ENCODE data around the gene HELZ. TPM values are rescaled to one million over a fixed set of nuclear protein-coding genes. Genes with fewer than 3 reads are reported as not detected.

The HELZ gene
- total and polyA plus RNA-seq, 2 experiments from 2014 or later: 27.6 to 31.7 TPM

DNA sequence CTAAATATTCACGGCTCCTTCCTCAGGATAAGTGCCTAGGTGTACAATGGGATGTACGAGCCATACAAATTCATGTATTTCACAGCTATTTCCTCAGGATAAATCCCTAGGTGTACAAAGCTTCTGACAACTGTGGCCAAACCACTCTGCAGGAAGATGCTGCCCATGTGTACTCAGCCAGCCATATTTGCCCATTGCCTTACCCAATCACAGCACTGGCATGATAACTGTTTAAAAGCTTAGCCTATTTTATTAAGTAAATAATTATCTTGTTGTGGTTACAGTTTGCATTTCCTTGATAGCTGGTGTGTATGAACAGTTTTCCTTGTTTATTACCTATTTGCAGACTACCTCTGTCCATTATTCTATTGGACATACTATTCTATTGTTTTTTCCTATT lies 165.5 kb downstream of the HELZ start:
- peaks cover 11% of the 10 kb centered on the region for H3K36me3 ChIP-seq
- TF ChIP-seq, protein P1, sequence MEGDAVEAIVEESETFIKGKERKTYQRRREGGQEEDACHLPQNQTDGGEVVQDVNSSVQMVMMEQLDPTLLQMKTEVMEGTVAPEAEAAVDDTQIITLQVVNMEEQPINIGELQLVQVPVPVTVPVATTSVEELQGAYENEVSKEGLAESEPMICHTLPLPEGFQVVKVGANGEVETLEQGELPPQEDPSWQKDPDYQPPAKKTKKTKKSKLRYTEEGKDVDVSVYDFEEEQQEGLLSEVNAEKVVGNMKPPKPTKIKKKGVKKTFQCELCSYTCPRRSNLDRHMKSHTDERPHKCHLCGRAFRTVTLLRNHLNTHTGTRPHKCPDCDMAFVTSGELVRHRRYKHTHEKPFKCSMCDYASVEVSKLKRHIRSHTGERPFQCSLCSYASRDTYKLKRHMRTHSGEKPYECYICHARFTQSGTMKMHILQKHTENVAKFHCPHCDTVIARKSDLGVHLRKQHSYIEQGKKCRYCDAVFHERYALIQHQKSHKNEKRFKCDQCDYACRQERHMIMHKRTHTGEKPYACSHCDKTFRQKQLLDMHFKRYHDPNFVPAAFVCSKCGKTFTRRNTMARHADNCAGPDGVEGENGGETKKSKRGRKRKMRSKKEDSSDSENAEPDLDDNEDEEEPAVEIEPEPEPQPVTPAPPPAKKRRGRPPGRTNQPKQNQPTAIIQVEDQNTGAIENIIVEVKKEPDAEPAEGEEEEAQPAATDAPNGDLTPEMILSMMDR (IDR thresholded peaks at IDR 0.05; ENCODE audit: low read depth, low read length): no peak
- no peaks in the 10 kb centered on the region for H3K27me3 ChIP-seq
- H3K27ac ChIP-seq: no peak overlapping the region
- H3K4me1 ChIP-seq (ENCODE audit: low read depth): no peaks in the 10 kb centered on the region
- H3K4me3 ChIP-seq: no peak overlapping the region
- DNase-seq (ENCODE audit: low read depth in 1 of 2, low spot score in 1 of 2): no peak
- H3K9me3 ChIP-seq (ENCODE audit: low read depth): no peaks in the 10 kb centered on the region

DNA sequence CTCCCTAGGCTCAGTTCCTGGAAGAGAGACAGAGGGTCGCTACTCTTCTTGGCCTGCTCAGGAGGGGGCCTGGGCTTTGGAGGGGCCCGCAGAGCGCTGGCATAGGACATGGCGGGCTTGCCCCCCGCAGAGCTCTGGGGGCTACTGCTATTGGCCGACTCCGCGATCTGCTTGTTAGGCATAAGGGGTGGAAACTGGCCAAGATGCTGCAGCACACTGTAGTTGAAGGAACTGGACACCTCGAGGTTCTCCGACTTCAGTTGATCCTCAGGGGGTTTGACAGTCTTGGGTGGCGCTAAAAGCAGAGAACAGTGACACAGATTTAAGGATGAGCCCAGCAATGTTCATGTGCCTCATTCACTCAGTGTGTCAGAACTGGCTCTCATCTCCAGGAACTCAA lies 166.7 kb downstream of the HELZ start:
- no peak for DNase-seq (ENCODE audit: low read depth in 1 of 2, low spot score in 1 of 2)
- no peak overlapping the region for H3K4me3 ChIP-seq
- TF ChIP-seq, protein P1 (IDR thresholded peaks at IDR 0.05; ENCODE audit: low read depth, low read length): no peak
- H3K27me3 ChIP-seq: no peaks in the 10 kb centered on the region
- H3K36me3 ChIP-seq: peaks cover 10% of the 10 kb centered on the region
- H3K4me1 ChIP-seq (ENCODE audit: low read depth): no peaks in the 10 kb centered on the region
- no peaks in the 10 kb centered on the region for H3K9me3 ChIP-seq (ENCODE audit: low read depth)
- H3K27ac ChIP-seq: no peak overlapping the region

GRCh38 chr17:67076290-67076689 lies 168.7 kb downstream of the HELZ start:
- TF ChIP-seq, protein P1 (IDR thresholded peaks at IDR 0.05; ENCODE audit: low read depth, low read length): no peak
- H3K9me3 ChIP-seq (ENCODE audit: low read depth): no peaks in the 10 kb centered on the region
- H3K4me3 ChIP-seq: no peak overlapping the region
- no peak for DNase-seq (ENCODE audit: low read depth in 1 of 2, low spot score in 1 of 2)
- no peaks in the 10 kb centered on the region for H3K4me1 ChIP-seq (ENCODE audit: low read depth)
- no peaks in the 10 kb centered on the region for H3K27me3 ChIP-seq
- peaks cover 7% of the 10 kb centered on the region for H3K36me3 ChIP-seq
- H3K27ac ChIP-seq: no peak overlapping the region

DNA sequence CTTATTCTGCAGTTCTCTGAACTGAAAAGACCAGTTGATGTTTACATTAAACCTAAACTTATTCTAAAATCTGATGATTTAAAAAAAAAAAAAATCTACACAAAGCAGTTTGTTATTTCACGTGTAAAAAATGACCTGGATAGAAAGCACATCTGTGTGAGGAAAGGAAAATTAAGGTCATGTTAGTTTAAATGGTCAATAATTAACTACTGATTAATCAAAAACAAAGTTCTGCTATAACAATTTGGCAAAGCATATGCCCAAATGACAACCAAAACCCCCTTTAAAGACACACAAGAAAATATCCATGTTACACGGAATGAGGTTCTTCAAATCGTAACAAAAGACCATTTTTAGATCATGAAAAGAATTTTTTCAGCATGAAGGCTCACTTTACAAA lies 170.2 kb downstream of the HELZ start:
- Histone ChIP-seq H3K27me3 (no peaks in the 10 kb centered on the region), H3K4me3 (no peak overlapping the region), H3K9me3 (ENCODE audit: low read depth) (no peaks in the 10 kb centered on the region), H3K4me1 (ENCODE audit: low read depth) (no peaks in the 10 kb centered on the region), H3K36me3 (peaks cover 7% of the 10 kb centered on the region), H3K27ac (no peak overlapping the region)
- DNase-seq (ENCODE audit: low read depth in 1 of 2, low spot score in 1 of 2): no peak
- TF ChIP-seq, protein P1 (IDR thresholded peaks at IDR 0.05; ENCODE audit: low read depth, low read length): no peak

DNA sequence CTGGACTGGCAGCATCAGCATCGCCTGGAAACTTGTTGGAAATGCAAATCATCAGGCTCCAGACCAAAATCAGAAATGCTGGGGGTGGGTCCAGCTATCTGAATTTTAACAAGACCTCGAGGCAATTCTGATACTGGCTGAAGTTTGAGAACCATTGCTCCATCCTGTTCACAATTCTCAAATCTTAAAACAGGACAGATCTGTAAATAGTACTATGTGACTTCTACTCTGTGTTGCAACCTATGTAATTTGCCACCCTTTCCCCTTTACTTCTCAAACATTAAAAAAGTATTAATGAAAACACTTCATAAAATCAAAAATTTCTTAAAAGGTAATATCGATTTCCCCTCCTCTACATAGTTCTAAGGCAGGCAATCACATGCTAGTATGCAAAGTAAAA lies 172.1 kb downstream of the HELZ start:
- Histone ChIP-seq H3K9me3 (ENCODE audit: low read depth) (no peaks in the 10 kb centered on the region), H3K36me3 (peaks cover 7% of the 10 kb centered on the region), H3K27me3 (no peaks in the 10 kb centered on the region), H3K27ac (no peak overlapping the region), H3K4me1 (ENCODE audit: low read depth) (peaks cover 4% of the 10 kb centered on the region), H3K4me3 (no peak overlapping the region)
- TF ChIP-seq, protein P1 (IDR thresholded peaks at IDR 0.05; ENCODE audit: low read depth, low read length): no peak
- no peak for DNase-seq (ENCODE audit: low read depth in 1 of 2, low spot score in 1 of 2)

GRCh38 chr17:67071595-67071994 lies 173.4 kb downstream of the HELZ start:
- no peak overlapping the region for H3K4me3 ChIP-seq
- TF ChIP-seq, protein P1 (IDR thresholded peaks at IDR 0.05; ENCODE audit: low read depth, low read length): no peak
- DNase-seq (ENCODE audit: low read depth in 1 of 2, low spot score in 1 of 2): no peak
- peaks cover 4% of the 10 kb centered on the region for H3K4me1 ChIP-seq (ENCODE audit: low read depth)
- H3K36me3 ChIP-seq: peaks cover 2% of the 10 kb centered on the region
- H3K27ac ChIP-seq: no peak overlapping the region
- no peaks in the 10 kb centered on the region for H3K27me3 ChIP-seq
- no peaks in the 10 kb centered on the region for H3K9me3 ChIP-seq (ENCODE audit: low read depth)
